SU-DHL-6 (cell line): ENCODE results near the gene NNMT.

Source experiments
- EZH2phosphoT487 ChIP-seq: fragments of 200-600 bp; sonication (generic), shearing (Covaris generic); conservative IDR thresholded peaks from 2 replicates; pipeline ENCODE4 v1.6.1; 2018; ENCODE audit warnings: mild to moderate bottlenecking, antibody characterized with exemption, low read length, moderate library complexity, mixed read lengths
- TF ChIP-seq, protein P1 (sequence below): fragments of 200-600 bp; sonication (generic); IDR thresholded peaks from one replicate; pipeline ENCODE4 v1.5.1; 2017; ENCODE audit warnings: antibody characterized with exemption, mild to moderate bottlenecking, low read length, moderate library complexity; ENCODE audit not compliant: insufficient read depth, poor library complexity, severe bottlenecking

DNA sequence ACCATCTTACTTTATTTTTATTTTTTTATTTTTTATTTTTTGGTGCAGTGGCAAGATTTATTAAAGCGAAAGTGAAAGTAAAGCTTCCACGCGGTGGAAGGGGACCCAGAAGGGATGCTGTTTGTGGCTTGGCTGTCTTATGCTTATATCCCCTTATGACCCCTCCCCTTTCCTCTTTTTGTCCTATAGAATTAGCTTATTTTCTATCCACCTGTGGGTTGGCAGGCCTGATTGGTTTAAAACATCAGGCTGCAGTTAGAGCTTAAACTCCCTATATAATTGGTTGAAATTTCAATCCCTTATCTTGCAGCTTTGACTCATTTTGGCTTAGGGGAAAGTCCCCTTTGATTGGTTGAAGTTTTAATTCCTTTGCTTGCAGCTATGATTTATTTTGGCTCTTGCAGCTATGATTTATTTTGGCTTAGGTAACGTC, 50.5 kb downstream of the NNMT start:
- TF ChIP-seq, protein P1, sequence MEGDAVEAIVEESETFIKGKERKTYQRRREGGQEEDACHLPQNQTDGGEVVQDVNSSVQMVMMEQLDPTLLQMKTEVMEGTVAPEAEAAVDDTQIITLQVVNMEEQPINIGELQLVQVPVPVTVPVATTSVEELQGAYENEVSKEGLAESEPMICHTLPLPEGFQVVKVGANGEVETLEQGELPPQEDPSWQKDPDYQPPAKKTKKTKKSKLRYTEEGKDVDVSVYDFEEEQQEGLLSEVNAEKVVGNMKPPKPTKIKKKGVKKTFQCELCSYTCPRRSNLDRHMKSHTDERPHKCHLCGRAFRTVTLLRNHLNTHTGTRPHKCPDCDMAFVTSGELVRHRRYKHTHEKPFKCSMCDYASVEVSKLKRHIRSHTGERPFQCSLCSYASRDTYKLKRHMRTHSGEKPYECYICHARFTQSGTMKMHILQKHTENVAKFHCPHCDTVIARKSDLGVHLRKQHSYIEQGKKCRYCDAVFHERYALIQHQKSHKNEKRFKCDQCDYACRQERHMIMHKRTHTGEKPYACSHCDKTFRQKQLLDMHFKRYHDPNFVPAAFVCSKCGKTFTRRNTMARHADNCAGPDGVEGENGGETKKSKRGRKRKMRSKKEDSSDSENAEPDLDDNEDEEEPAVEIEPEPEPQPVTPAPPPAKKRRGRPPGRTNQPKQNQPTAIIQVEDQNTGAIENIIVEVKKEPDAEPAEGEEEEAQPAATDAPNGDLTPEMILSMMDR: no peak
- no peak for TF ChIP-seq EZH2phosphoT487
